Activated CD4-positive, alpha-beta T cell treated with anti-CD3 and anti-CD28 coated beads, Interleukin-2, amount 10 ng/mL, durations not matched to agents 24 days and 14 days (primary cell): Measurements from ENCODE around the gene GPRC5C. TPM values are rescaled to one million over a fixed set of nuclear protein-coding genes. Genes with fewer than 3 reads are reported as not detected.

Experiments
- DNase-seq: peaks from one replicate; pipeline ENCODE4 v3.0.0; 2022
- H3K27ac Mint-ChIP-seq: one replicate; pipeline ENCODE4 v1.8.0; 2022; ENCODE audit warnings: mild to moderate bottlenecking, mixed read lengths
- H3K27me3 Mint-ChIP-seq: one replicate; pipeline ENCODE4 v1.8.0; 2022; ENCODE audit warnings: mixed read lengths
- H3K36me3 Mint-ChIP-seq: one replicate; pipeline ENCODE4 v1.8.0; 2022; ENCODE audit warnings: low read depth, mild to moderate bottlenecking, mixed read lengths
- H3K4me1 Mint-ChIP-seq: one replicate; pipeline ENCODE4 v1.8.0; 2021; ENCODE audit warnings: mixed read lengths
- H3K4me3 Mint-ChIP-seq: one replicate; pipeline ENCODE4 v1.8.0; 2022; ENCODE audit warnings: mild to moderate bottlenecking, moderate library complexity, mixed read lengths
- H3K9me3 Mint-ChIP-seq: one replicate; pipeline ENCODE4 v1.8.0; 2021; ENCODE audit warnings: mixed read lengths
- intact Hi-C: fragments of 100-400 bp; cut with micrococcal nuclease; formaldehyde crosslinking; loops from one replicate; pipeline ENCODE4 v1.15.1; 2023
- total RNA-seq: library from RNA; stranded (reverse); gene quantifications from 2 replicates; pipeline ENCODE4 v1.2.3, GENCODE V29; 2022

GPRC5C gene
- total RNA-seq, 1 donor from 2014 or later = 0.42 TPM

DNA sequence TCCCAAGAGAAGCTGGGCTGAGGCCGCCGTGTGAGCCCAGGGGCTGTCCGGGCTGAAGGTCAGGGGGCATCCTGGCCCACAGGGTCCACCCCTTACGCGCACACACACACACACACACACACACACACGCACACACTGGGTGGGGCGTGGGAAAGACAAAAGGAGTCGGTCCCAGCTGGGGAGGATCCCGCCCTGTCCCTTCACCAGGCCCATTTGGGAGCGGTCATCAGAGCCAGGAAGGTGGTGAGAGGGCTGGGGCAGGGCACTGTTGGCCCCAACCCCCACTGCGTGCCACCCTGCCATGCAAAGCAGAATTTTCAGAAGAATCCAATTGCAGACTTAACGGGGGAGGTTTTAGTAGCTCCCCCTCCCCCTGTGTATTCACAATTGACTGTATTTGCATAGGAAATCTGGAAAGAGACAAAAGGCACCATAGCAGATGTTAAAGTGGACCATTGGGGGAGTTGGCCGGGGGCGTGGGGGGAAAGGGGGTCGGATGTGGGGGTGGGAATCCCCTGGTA, 23.2 kb downstream of the GPRC5C start:
- intact Hi-C loops = loop anchor here (10.0 kb wide), 1 partner anchor 150 kb away; no protein-coding TSS in a partner anchor
- Mint-ChIP-seq H3K27ac (no peak overlapping the region), H3K9me3 (no peaks in the 10 kb centered on the region), H3K27me3 (peaks cover 15% of the 10 kb centered on the region), H3K4me3 (no peak overlapping the region), H3K4me1 (peaks cover 33% of the 10 kb centered on the region), H3K36me3 (no peaks in the 10 kb centered on the region)
- DNase-seq = no peak

DNA sequence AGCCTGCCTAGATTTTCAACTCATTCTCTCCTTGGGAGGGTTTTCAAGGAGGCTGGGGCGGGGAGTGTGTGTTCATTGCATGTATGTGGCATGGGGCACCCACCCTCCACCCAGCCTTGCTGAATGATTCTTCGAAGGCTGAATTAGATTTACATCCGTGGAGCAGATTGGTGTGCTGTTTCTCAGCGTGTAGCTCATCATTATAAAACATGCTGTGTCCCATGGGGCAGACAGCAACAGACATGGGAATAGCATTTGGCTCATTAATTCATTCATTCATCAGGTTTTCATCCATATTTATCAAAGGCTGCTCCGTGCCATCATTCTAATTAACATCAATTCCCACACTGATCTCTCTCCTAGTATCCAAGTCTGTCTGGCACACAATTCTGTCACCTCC, 23.9 kb downstream of the GPRC5C start:
- H3K36me3 Mint-ChIP-seq = no peaks in the 10 kb centered on the region
- no peaks in the 10 kb centered on the region for H3K9me3 Mint-ChIP-seq
- no peak overlapping the region for H3K27ac Mint-ChIP-seq
- H3K4me3 Mint-ChIP-seq = no peak overlapping the region
- peaks cover 17% of the 10 kb centered on the region for H3K27me3 Mint-ChIP-seq
- intact Hi-C loops = loop anchor here (10.0 kb wide), 1 partner anchor 151 kb away; no protein-coding TSS in a partner anchor
- H3K4me1 Mint-ChIP-seq = peaks cover 34% of the 10 kb centered on the region
- no peak for DNase-seq

DNA sequence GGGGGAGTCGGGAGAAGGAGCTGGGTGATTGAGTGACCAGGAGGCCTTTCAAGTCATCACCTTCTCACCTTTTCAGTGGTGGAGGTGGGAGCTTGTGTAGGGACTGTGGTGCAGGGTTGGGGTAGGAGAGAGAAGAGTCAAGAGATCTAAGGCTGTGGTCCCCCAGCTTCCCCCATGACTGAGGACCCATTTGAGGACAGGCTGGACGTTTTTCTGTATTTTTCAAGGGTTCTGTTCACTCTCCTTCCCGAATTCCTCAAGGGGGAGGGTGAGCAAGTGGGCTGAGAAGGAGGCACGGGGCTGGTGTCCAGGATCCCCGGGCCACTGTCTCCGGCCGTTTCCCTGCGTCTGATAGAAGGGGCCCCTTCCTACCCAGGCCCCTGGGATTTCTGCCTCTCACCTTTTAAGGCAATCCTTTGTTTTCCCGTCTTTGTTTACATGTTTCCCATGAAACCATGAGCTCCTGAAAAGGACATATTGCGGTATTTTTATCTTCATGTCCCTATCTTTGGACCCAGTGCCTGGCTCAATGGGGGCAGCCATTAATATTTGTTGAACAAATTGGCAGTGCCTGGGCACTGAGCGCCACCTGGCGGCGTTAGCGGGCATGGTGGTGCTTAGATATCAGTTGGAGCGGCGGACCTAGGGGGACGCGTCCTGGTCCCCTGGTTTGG, 25.4 kb downstream of the GPRC5C start:
- H3K27ac Mint-ChIP-seq = no peak overlapping the region
- no peaks in the 10 kb centered on the region for H3K9me3 Mint-ChIP-seq
- H3K4me3 Mint-ChIP-seq = no peak overlapping the region
- H3K27me3 Mint-ChIP-seq = peaks cover 11% of the 10 kb centered on the region
- intact Hi-C loops = loop anchor here (1.0 to 10.0 kb wide), 4 partner anchors 36 to 152 kb away; no protein-coding TSS in a partner anchor
- peaks cover 34% of the 10 kb centered on the region for H3K4me1 Mint-ChIP-seq
- peak; percentile 91 for DNase-seq
- H3K36me3 Mint-ChIP-seq = no peaks in the 10 kb centered on the region

DNA sequence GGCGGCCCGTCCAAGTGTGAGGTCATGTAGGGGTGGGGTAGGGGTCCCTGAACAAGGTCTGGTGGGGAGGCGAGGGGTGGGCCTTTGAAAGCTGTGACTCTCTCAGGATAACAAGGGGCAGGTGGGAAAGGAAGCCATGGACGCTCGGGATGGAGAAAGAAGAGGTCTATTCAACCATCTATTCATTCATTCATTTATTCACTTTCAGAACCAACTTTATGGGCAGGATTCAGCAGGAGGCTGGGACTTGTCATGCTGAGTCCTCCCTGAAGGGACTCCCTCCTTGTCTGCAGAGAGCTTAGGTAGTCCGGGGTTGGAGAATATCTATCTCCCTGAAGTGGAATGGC, 25.9 kb downstream of the GPRC5C start:
- intact Hi-C loops = loop anchor here (1.0 to 10.0 kb wide), 4 partner anchors 36 to 153 kb away; no protein-coding TSS in a partner anchor
- Mint-ChIP-seq H3K36me3 (no peaks in the 10 kb centered on the region), H3K4me3 (no peak overlapping the region), H3K27ac (no peak overlapping the region), H3K4me1 (peaks cover 34% of the 10 kb centered on the region), H3K27me3 (peaks cover 8% of the 10 kb centered on the region), H3K9me3 (no peaks in the 10 kb centered on the region)
- DNase-seq = no peak

DNA sequence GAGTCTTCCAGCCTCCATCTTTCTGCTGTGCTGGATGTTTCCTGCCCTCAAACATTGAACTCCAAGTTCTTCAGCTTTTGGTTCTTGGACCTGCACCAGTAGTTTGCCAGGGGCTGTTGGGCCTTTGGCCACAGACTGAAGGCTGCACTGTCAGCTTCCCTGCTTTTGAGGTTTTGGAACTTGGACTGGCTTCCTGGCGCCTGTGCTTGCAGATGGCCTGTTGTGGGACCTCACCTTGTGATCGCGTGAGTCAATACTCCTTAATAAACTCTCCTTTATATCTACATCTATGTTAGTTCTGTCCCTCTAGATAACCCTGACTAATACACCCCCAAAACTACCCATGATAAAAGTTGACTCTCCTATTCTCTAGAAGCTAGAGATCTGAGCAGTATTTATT, 26.9 kb downstream of the GPRC5C start:
- intact Hi-C loops = loop anchor here (10.0 kb wide), 1 partner anchor 154 kb away; no protein-coding TSS in a partner anchor

DNA sequence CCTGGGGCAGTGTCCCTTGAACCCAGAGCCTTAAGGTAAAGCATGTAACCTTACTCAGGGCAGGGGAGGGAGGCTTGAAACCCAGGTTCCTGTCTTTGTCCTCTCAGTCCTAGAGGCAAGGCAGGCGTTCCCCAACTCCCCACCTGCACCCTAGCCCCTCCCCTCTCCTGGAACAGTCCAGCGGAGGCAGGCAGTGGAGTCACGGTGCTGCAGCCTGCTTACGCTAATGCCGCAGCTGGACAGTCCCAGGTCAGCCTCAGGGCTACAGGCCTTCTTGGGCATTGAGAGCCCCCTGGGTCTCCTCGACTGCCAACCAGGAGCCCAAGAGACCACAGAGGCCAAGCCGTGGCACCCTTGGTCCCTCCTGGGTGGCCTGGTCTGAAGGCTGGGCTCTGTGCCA, 27.7 kb downstream of the GPRC5C start:
- intact Hi-C loops = loop anchor here (10.0 kb wide), 1 partner anchor 155 kb away; no protein-coding TSS in a partner anchor
- Mint-ChIP-seq H3K27me3 (peaks cover 6% of the 10 kb centered on the region), H3K9me3 (no peaks in the 10 kb centered on the region), H3K4me3 (no peak overlapping the region), H3K27ac (no peak overlapping the region), H3K36me3 (peaks cover 3% of the 10 kb centered on the region), H3K4me1 (peaks cover 43% of the 10 kb centered on the region)
- no peak for DNase-seq

More for the DNA sequence above, 26.9 kb downstream of the GPRC5C start:
- Mint-ChIP-seq H3K4me3 (no peak overlapping the region), H3K9me3 (no peaks in the 10 kb centered on the region), H3K4me1 (peaks cover 43% of the 10 kb centered on the region), H3K36me3 (peaks cover 3% of the 10 kb centered on the region), H3K27ac (no peak overlapping the region), H3K27me3 (peaks cover 6% of the 10 kb centered on the region)
- DNase-seq = no peak

DNA sequence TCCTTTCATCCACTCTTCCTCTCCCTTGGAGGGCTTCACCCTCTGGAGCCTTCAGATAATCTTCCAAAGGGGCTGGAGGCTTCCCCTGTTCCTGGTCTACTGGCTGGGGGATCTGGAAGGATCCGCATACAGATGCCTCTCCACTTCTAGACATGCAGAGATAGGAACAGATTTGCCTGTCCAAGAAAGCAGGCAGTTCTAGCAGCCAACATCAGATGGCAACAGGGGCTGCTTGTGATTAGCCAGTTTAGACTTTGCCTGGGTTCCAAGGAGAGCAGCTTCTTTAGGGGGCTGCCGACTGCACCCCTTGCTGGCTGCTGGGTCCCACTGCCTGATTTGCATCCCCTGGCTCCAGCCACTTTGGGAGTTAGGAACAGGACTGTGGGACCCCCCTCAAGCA, 28.4 kb downstream of the GPRC5C start:
- DNase-seq = no peak
- no peaks in the 10 kb centered on the region for H3K9me3 Mint-ChIP-seq
- H3K27me3 Mint-ChIP-seq = peaks cover 6% of the 10 kb centered on the region
- intact Hi-C loops = no loop called here
- peaks cover 43% of the 10 kb centered on the region for H3K4me1 Mint-ChIP-seq
- no peak overlapping the region for H3K27ac Mint-ChIP-seq
- no peak overlapping the region for H3K4me3 Mint-ChIP-seq
- peaks cover 3% of the 10 kb centered on the region for H3K36me3 Mint-ChIP-seq

DNA sequence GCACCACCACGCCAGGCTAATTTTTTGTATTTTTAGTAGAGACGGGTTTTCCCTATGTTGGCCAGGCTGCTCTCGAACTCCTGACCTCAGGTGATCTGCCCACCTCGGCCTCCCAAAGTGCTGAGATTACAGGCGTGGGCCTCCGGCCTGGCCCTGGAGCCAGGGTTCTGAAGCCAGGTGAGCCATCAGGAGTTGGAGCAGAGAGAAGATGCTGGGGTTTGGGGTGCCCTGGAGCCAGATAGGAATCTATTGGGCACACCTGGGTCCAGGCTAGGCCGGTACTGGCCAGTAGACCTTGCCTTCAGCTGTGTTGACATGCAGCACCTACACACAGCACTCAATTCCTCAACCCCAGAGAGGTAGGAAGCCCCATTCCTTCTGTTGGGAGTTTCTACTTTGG, 29.1 kb downstream of the GPRC5C start:
- no peak overlapping the region for H3K27ac Mint-ChIP-seq
- no peaks in the 10 kb centered on the region for H3K9me3 Mint-ChIP-seq
- intact Hi-C loops = no loop called here
- no peak overlapping the region for H3K4me3 Mint-ChIP-seq
- H3K36me3 Mint-ChIP-seq = peaks cover 3% of the 10 kb centered on the region
- peaks cover 43% of the 10 kb centered on the region for H3K4me1 Mint-ChIP-seq
- peaks cover 5% of the 10 kb centered on the region for H3K27me3 Mint-ChIP-seq
- DNase-seq = no peak

DNA sequence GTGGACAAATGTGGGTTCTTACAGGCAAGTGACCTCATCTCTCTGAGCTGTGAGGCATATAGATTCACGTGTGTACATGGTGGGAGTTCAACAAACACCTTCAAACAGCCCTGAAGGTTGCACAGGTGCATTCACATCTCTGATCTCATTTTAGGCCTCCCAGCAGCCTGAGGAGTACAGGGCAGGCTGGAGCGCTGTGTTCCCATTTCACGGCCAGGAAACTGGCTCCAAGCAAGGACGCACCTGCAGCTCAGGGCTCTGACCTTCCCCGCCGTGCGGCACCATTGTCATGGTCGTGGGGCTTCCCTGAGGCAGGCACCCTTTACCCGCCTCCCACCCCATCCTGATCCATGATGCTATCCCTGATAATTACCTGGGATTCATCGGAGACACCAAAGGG, 29.7 kb downstream of the GPRC5C start:
- intact Hi-C loops = no loop called here
- Mint-ChIP-seq H3K4me1 (peaks cover 43% of the 10 kb centered on the region), H3K27ac (no peak overlapping the region), H3K36me3 (peaks cover 3% of the 10 kb centered on the region), H3K4me3 (no peak overlapping the region), H3K27me3 (peaks cover 5% of the 10 kb centered on the region), H3K9me3 (no peaks in the 10 kb centered on the region)
- no peak for DNase-seq

DNA sequence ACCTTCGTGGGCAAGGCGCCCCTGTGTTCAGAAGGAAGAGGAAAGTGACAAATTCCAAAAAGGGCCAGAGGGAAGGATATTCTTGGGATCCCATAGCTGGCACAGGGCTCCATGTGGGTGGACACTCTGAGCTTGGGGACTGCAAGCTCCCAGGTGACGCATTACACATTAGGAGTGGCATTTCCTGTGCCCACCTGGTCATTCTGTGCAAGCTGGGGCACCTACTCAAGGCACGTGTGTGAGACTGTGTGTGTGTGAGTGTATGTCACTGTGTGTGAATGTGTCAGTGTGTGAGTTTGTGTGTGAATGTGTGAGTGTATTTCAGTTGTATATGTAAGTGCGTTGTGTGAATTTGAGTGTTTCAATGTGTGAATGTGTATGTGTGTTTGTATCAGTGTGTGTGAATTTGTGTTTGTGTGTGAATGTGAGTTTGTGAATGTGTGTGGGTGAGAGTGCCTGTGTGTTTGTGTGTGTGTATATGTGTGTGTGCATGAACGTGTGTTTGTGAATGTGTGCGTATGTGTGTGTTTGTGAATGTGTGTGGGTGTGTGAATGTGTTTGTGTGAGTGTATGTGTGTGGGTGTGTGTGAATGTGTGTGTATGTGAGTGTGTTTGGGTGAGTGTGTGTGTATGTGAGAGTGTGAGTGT, 33.0 kb downstream of the GPRC5C start:
- H3K9me3 Mint-ChIP-seq = no peaks in the 10 kb centered on the region
- no peak overlapping the region for H3K27ac Mint-ChIP-seq
- no peak overlapping the region for H3K4me3 Mint-ChIP-seq
- H3K36me3 Mint-ChIP-seq = peaks cover 5% of the 10 kb centered on the region
- peaks cover 42% of the 10 kb centered on the region for H3K4me1 Mint-ChIP-seq
- intact Hi-C loops = loop anchor here (5.0 kb wide), 1 partner anchor 183 kb away; no protein-coding TSS in a partner anchor
- no peak for DNase-seq
- H3K27me3 Mint-ChIP-seq = peaks cover 2% of the 10 kb centered on the region

DNA sequence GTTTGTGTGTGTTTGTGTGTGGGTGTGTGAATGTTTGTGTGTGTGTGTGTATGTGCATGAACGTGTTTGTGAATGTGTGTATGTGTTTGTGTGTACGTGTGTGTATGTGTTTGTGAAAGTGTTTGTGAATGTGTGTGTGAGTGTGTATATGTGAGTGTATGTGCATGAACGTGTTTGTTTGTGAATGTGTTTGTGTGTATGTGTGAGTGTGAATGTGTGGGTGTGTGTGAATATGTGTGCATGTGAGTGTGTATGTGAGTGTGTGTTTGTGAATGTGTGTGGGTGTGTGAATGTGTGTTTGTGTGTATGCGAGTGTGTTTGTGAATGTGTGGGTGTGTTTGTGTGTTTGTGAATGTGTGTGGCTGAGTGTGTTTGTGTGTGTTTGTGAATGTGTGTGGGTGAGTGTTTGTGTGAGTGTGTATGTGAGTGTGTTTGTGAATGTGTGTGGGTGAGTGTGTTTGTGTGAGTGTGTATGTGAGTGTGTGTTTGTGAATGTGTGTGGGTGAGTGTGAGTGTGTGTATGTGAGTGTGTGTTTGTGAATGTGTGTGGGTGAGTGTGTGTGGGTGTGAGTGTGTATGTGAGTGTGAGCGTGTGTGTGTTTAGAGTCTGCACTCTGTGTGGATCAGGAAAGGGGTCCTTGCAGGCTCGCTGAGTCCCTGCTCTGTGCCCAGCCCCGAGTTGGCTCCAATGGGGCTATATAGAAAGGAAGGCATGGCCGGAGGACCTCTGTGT, 33.7 kb downstream of the GPRC5C start:
- H3K4me3 Mint-ChIP-seq = no peak overlapping the region
- H3K27me3 Mint-ChIP-seq = no peaks in the 10 kb centered on the region
- no peak overlapping the region for H3K27ac Mint-ChIP-seq
- peaks cover 46% of the 10 kb centered on the region for H3K4me1 Mint-ChIP-seq
- intact Hi-C loops = loop anchor here (2.0 to 5.0 kb wide), 2 partner anchors 47 to 183 kb away; no protein-coding TSS in a partner anchor
- H3K9me3 Mint-ChIP-seq = no peaks in the 10 kb centered on the region
- peaks cover 11% of the 10 kb centered on the region for H3K36me3 Mint-ChIP-seq
- DNase-seq = no peak

DNA sequence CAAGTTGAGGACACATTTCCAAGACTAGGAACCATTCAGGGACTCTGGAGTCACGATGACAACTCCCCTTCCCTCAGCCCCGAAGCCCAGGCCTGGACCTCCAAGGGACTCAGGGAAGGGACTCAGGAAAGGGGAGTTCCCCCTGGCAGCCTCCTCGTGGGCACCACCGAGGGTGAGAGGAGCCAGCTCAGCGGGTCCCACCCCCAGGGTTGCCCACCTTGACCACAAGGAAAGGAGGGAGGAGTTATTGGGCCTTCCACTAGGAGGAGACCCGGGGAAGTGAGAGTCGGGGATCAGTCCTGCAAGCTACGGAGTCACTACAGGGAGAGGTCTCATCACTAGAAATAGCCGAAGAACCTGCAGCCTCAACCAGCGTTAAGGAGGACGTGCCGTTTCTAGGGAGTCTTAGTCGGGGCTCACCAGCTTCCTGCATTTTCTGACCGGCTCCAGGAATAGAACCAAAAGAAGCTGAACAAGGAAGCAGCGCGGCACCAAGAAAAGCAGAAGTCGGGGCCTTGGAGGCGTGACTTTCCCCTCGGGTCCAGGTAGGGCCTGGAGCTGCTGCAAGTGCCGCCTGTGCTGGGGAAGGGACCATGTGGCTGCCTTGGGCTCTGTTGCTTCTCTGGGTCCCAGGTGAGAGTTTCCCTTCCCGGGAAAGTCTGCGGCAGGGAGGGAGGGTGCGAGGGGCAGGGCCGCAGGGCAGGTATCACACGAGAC, 34.4 kb downstream of the GPRC5C start, which contains the start of gene CD300A:
Gene CD300A (plus strand): TSS at position 524 of the 717 bp plus-strand sequence. CDS start 70 bp downstream, at position 594.
- H3K36me3 Mint-ChIP-seq = peaks cover 14% of the 10 kb centered on the region
- peak within 1 kb of the TSS; percentile 73 for H3K27ac Mint-ChIP-seq
- no peaks in the 10 kb centered on the region for H3K27me3 Mint-ChIP-seq
- intact Hi-C loops = loop anchor here (2.0 to 5.0 kb wide), 2 partner anchors 47 to 184 kb away; no protein-coding TSS in a partner anchor
- no peaks in the 10 kb centered on the region for H3K9me3 Mint-ChIP-seq
- H3K4me3 Mint-ChIP-seq = no peak within 1 kb of the TSS
- peak; percentile 75 for DNase-seq
- peaks cover 48% of the 10 kb centered on the region for H3K4me1 Mint-ChIP-seq

DNA sequence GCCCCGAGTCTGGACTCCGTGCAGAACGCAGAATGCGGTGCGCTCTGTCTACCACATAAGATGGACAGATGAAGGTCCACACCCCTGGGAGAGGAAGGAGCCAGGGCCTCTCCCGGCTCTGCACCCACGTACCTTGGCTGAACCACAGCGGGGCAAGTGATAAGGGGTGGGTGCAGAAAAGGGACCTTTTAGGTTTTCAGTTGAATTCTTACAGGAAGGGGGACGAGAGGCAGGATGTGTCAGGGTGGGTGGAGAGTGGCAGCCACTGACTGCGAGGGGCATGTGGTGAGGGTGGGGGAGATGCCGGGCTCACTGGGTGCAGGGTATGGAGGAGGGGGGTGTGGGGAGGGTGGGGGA, 34.9 kb downstream of the GPRC5C start:
- intact Hi-C loops = loop anchor here (1.0 to 5.0 kb wide), 3 partner anchors 11 to 185 kb away; no protein-coding TSS in a partner anchor
- no peak overlapping the region for H3K4me3 Mint-ChIP-seq
- H3K27me3 Mint-ChIP-seq = no peaks in the 10 kb centered on the region
- H3K4me1 Mint-ChIP-seq = peaks cover 47% of the 10 kb centered on the region
- peak; percentile 75 for DNase-seq
- H3K9me3 Mint-ChIP-seq = no peaks in the 10 kb centered on the region
- no peak overlapping the region for H3K27ac Mint-ChIP-seq
- peaks cover 19% of the 10 kb centered on the region for H3K36me3 Mint-ChIP-seq
